NOMO-1 treated with dmso at 0.1 percent for 144 hours (cell line): ENCODE results near the gene FAM222A.

Experiments
- DNase-seq: peaks from one replicate; lab custom pipeline; 2025; ENCODE audit not compliant: unreplicated experiment; lab: John Stamatoyannopoulos, UW

The FAM222A gene

GRCh38 chr12:109793826-109794501 lies 80.3 kb downstream of the FAM222A start:
- DNase-seq: no peak

GRCh38 chr12:109795023-109795422 lies 81.4 kb downstream of the FAM222A start:
- DNase-seq: no peak

- DNase-seq: no peak
These were observed 82.4 kb downstream of the FAM222A start for GRCh38 chr12:109796057-109796456.

GRCh38 chr12:109797905-109798669 lies 84.5 kb downstream of the FAM222A start:
- peak; percentile 91 for DNase-seq

- DNase-seq: no peak
These were observed 85.1 kb downstream of the FAM222A start for GRCh38 chr12:109798691-109799090.

GRCh38 chr12:109800536-109800935 lies 86.9 kb downstream of the FAM222A start:
- DNase-seq: no peak

GRCh38 chr12:109802828-109803227 lies 89.2 kb downstream of the FAM222A start:
- no peak for DNase-seq

GRCh38 chr12:109803678-109804077 lies 90.1 kb downstream of the FAM222A start:
- no peak for DNase-seq

GRCh38 chr12:109804820-109805761 lies 91.5 kb downstream of the FAM222A start:
- DNase-seq: peak; percentile 27

GRCh38 chr12:109807954-109808643 lies 94.5 kb downstream of the FAM222A start:
- DNase-seq: no peak

- no peak for DNase-seq
These were observed 95.4 kb downstream of the FAM222A start for GRCh38 chr12:109808876-109809646.

- DNase-seq: no peak
These were observed 97.5 kb downstream of the FAM222A start for GRCh38 chr12:109810954-109811623.

GRCh38 chr12:109811624-109811995 lies 98.0 kb downstream of the FAM222A start:
- no peak for DNase-seq

- no peak for DNase-seq
These were observed 100.3 kb downstream of the FAM222A start for GRCh38 chr12:109813810-109814416.

GRCh38 chr12:109814600-109815150 lies 101.0 kb downstream of the FAM222A start:
- no peak for DNase-seq

- no peak for DNase-seq
These were observed 101.6 kb downstream of the FAM222A start for GRCh38 chr12:109815225-109815624.

- no peak for DNase-seq
These were observed 102.4 kb downstream of the FAM222A start for GRCh38 chr12:109815757-109816617.

GRCh38 chr12:109816870-109817269 lies 103.2 kb downstream of the FAM222A start:
- no peak for DNase-seq
